ENCODE measurements around the gene BRINP3.

- TF ChIP-seq REST (IDR thresholded peaks at IDR 0.05; ENCODE audit: unreplicated experiment) (no peak), POLR2AphosphoS5 (IDR thresholded peaks at IDR 0.05; ENCODE audit: low read depth) (no peak), EZH2 (IDR thresholded peaks at IDR 0.05; ENCODE audit: low read depth, unreplicated experiment) (no peak), CTCF (conservative IDR thresholded peaks at IDR 0.05; ENCODE audit: low read depth in 2 of 2) (no peak)
These were observed 308.2 kb downstream of the BRINP3 start for GRCh38 chr1:190169311-190170067.
